Endothelial cell of umbilical vein (primary cell): Measurements from ENCODE around the gene DISP1. TPM values are rescaled to one million over a fixed set of nuclear protein-coding genes. Genes with fewer than 3 reads are reported as not detected.

Source experiments
- BruUV-seq: library from RNA; stranded (reverse); fragments of 400-500 nt; replicated peaks from 2 replicates; lab custom pipeline; 2021; lab: Mats Ljungman, UMichigan
- CTCF ChIA-PET: fragments of 300-600, 350-600 bp; sonication (Branson Sonifier 250); formaldehyde crosslinking; loops from one replicate; lab custom pipeline; 2021; ENCODE audit warnings: antibody characterized with exemption, inconsistent platforms; lab: Charles Lee
- POLR2A ChIA-PET: fragments of 300-600, 350-600 bp; sonication (Branson Sonifier 250); formaldehyde crosslinking; loops from one replicate; lab custom pipeline; 2021; ENCODE audit warnings: antibody characterized with exemption, inconsistent platforms; lab: Charles Lee
- DNase-seq: peaks from one replicate; pipeline ENCODE4 v3.0.0-alpha.2; 2011; ENCODE audit warnings: low read depth, low spot score
- FAIRE-seq: peaks from 2 replicates; lab custom pipeline; 2011; peaks lifted over from hg19 to GRCh38; lab: Jason Lieb, UNC
- H2AFZ ChIP-seq: 2 replicates; pipeline ENCODE4 v1.6.0; 2012; ENCODE audit warnings: low read depth, low read length, control low read depth, inconsistent platforms
- H3K27ac ChIP-seq: 2 replicates; pipeline ENCODE4 v1.5.1; 2011; ENCODE audit warnings: low read depth, mild to moderate bottlenecking, control low read depth, low read length, moderate library complexity; ENCODE audit not compliant: insufficient read depth
- H3K27me3 ChIP-seq, 2 experiments: 2 replicates each; pipeline versions ENCODE4 v1.6.0 to v1.6.1; 2011; ENCODE audit warnings: low read length in 2 of 2, mixed read lengths in 1 of 2; ENCODE audit not compliant: control insufficient read depth in 2 of 2, insufficient read depth in 2 of 2
- H3K36me3 ChIP-seq, 2 experiments: 2 replicates in 1 of 2; 3 replicates in 1 of 2; pipeline ENCODE4 v1.5.1; 2011; ENCODE audit warnings: low read length in 2 of 2, mild to moderate bottlenecking in 1 of 2, moderate library complexity in 1 of 2; ENCODE audit not compliant: control insufficient read depth in 2 of 2, insufficient read depth in 2 of 2; ENCODE audit errors: extremely low read depth in 1 of 2
- H3K4me1 ChIP-seq: 3 replicates; pipeline ENCODE4 v1.5.1; 2011; ENCODE audit warnings: mild to moderate bottlenecking, low read length; ENCODE audit not compliant: control insufficient read depth, insufficient read depth; ENCODE audit errors: extremely low read depth
- H3K4me2 ChIP-seq: 2 replicates; pipeline ENCODE4 v1.6.1; 2011; ENCODE audit warnings: low read length, control low read depth, mixed read lengths; ENCODE audit not compliant: insufficient read depth
- H3K4me3 ChIP-seq, 3 experiments: fragments of 200-600 bp in 1 of 3; sonication (generic), shearing (Covaris generic) in 1 of 3; replicated peaks in 1 of 3; 2 replicates each; pipeline ENCODE4 v1.5.1; 2011 to 2016; ENCODE audit warnings: control low read depth in 3 of 3, low read length in 3 of 3, mild to moderate bottlenecking in 2 of 3, inconsistent platforms in 1 of 3, low read depth in 1 of 3, moderate library complexity in 1 of 3; ENCODE audit not compliant: insufficient read depth in 1 of 3
- H3K79me2 ChIP-seq: 2 replicates; pipeline ENCODE4 v1.6.0; 2012; ENCODE audit warnings: low read length, inconsistent platforms; ENCODE audit not compliant: control insufficient read depth, insufficient read depth
- H3K9ac ChIP-seq: replicated peaks from 2 replicates; pipeline ENCODE3; 2011; ENCODE audit warnings: low read length, control low read depth; ENCODE audit not compliant: insufficient read depth; ENCODE audit errors: extremely low read depth
- H3K9me1 ChIP-seq: replicated peaks from 3 replicates; pipeline ENCODE4 v1.6.0; 2011; ENCODE audit warnings: mild to moderate bottlenecking, low read length; ENCODE audit not compliant: control insufficient read depth, insufficient read depth; ENCODE audit errors: extremely low read depth
- H3K9me3 ChIP-seq: replicated peaks from 2 replicates; pipeline ENCODE4 v1.5.1; 2012; ENCODE audit warnings: low read length, inconsistent platforms; ENCODE audit not compliant: control insufficient read depth, insufficient read depth
- H4K20me1 ChIP-seq: replicated peaks from 2 replicates; pipeline ENCODE3; 2011; ENCODE audit warnings: mild to moderate bottlenecking, low read length; ENCODE audit not compliant: control insufficient read depth, insufficient read depth; ENCODE audit errors: extremely low read depth
- EZH2 ChIP-seq: IDR thresholded peaks from 2 replicates; pipeline ENCODE4 v1.6.1; 2012; ENCODE audit warnings: borderline replicate concordance, low read depth, mild to moderate bottlenecking, moderate library complexity, low read length, inconsistent platforms; ENCODE audit not compliant: severe bottlenecking
- FOS ChIP-seq: IDR thresholded peaks from 2 replicates; pipeline ENCODE4 v1.6.1; 2011; ENCODE audit warnings: mild to moderate bottlenecking, low read length, moderate library complexity, borderline replicate concordance; ENCODE audit not compliant: insufficient read depth
- GATA2 ChIP-seq: IDR thresholded peaks from 2 replicates; pipeline ENCODE4 v1.7.0; 2011; ENCODE audit warnings: low read depth, mild to moderate bottlenecking, moderate library complexity, mixed read lengths, low read length; ENCODE audit not compliant: insufficient read length, insufficient read depth
- JUN ChIP-seq: IDR thresholded peaks from 2 replicates; pipeline ENCODE4 v1.6.1; 2011; ENCODE audit warnings: borderline replicate concordance, low read depth; ENCODE audit not compliant: insufficient read length, insufficient read depth
- MAX ChIP-seq: IDR thresholded peaks from 2 replicates; pipeline ENCODE4 v1.6.1; 2011; ENCODE audit not compliant: insufficient read depth, insufficient read length
- MYC ChIP-seq: IDR thresholded peaks from one replicate; pipeline ENCODE4 v1.6.1; 2011; ENCODE audit warnings: mild to moderate bottlenecking, low read depth, low read length
- POLR2A ChIP-seq: IDR thresholded peaks from 2 replicates; pipeline ENCODE4 v1.6.1; 2012; ENCODE audit warnings: low read depth, mild to moderate bottlenecking, control low read depth, low read length
- POLR2AphosphoS5 ChIP-seq: IDR thresholded peaks from 2 replicates; pipeline ENCODE4 v1.6.1; 2012; ENCODE audit warnings: low read depth, mild to moderate bottlenecking, control low read depth, low read length, moderate library complexity; ENCODE audit not compliant: insufficient read depth
- dilution Hi-C: fragments of 300-500 bp; cut with MboI; formaldehyde crosslinking; loops from one replicate; pipeline ENCODE4 v1.15.0; 2019; ENCODE audit warnings: low sequenced_read_pairs; ENCODE audit not compliant: extremely low pct_ligation_motif_present
- intact Hi-C: fragments of 100-400 bp; cut with micrococcal nuclease; formaldehyde crosslinking; loops from one replicate; pipeline ENCODE4 v1.10.0; 2022
- polyA plus RNA-seq, 4 experiments: library from polyadenylated mRNA; depleted of rRNA in 3 of 4; stranded (reverse) in 3 of 4; unstranded in 1 of 4; fragments of >200 nt; gene quantifications; 2 replicates each; pipeline versions ENCODE4 v1.2.1 to v1.2.3, GENCODE V29; 2011 to 2012; ENCODE audit warnings: missing spikeins in 1 of 4
- total RNA-seq: library from RNA; stranded (reverse); gene quantifications from 2 replicates; pipeline ENCODE4 v1.2.3, GENCODE V29; 2021
- TF ChIP-seq, protein P1 (sequence below), 2 donors: IDR thresholded peaks; 1 replicate in 1 of 2; 2 replicates in 1 of 2; pipeline ENCODE4 v1.5.1; 2011; ENCODE audit warnings: low read length in 2 of 2, mild to moderate bottlenecking in 2 of 2, moderate library complexity in 2 of 2, control low read depth in 1 of 2, inconsistent platforms in 1 of 2, low read depth in 1 of 2; ENCODE audit not compliant: insufficient read depth in 1 of 2; ENCODE audit errors: extremely low read depth in 1 of 2

DISP1 gene
- total and polyA plus RNA-seq, 2 donors (not counting 3 experiments of a cell fraction or from before 2014, with no cell fraction given), result 3.9 TPM

DNA sequence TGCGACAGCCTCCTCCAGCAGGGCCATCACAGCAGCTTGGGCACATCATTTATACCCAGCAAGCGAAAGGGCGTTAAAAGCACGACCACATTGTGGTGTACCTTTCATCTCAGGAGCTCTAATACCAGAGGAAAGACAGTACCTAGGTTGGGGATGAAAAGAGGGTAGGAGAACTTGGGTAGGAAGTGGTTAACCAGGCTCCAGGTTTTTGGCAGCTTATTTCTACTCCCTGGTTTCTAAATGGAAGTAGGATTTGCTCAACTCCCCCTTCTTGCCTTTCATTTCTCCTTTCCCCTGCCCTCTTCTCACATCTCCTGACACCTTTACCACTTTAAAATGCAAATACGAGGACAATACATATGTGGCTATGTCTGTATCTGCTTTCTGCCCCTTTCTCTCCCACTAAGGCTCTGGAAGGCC lies 47.7 kb upstream of the DISP1 start:
- Histone ChIP-seq H3K79me2 (no peaks in the 10 kb centered on the region), H3K4me2 (no peak overlapping the region), H3K9me1 (no peaks in the 10 kb centered on the region), H3K27me3 (no peaks in the 10 kb centered on the region), H3K9me3 (no peaks in the 10 kb centered on the region), H2AFZ (no peak overlapping the region), H3K9ac (no peak overlapping the region), H3K4me1 (peaks cover 2% of the 10 kb centered on the region), H3K27ac (no peak overlapping the region), H4K20me1 (no peaks in the 10 kb centered on the region), H3K36me3 (no peaks in the 10 kb centered on the region), H3K4me3 (no peak overlapping the region)
- TF ChIP-seq JUN, result no peak
- TF ChIP-seq GATA2, result no peak
- TF ChIP-seq FOS, result no peak
- no peak for TF ChIP-seq MYC
- TF ChIP-seq POLR2A, result no peak
- no peak for TF ChIP-seq POLR2AphosphoS5
- no peak for TF ChIP-seq MAX
- TF ChIP-seq EZH2, result no peak
- TF ChIP-seq, protein P1, sequence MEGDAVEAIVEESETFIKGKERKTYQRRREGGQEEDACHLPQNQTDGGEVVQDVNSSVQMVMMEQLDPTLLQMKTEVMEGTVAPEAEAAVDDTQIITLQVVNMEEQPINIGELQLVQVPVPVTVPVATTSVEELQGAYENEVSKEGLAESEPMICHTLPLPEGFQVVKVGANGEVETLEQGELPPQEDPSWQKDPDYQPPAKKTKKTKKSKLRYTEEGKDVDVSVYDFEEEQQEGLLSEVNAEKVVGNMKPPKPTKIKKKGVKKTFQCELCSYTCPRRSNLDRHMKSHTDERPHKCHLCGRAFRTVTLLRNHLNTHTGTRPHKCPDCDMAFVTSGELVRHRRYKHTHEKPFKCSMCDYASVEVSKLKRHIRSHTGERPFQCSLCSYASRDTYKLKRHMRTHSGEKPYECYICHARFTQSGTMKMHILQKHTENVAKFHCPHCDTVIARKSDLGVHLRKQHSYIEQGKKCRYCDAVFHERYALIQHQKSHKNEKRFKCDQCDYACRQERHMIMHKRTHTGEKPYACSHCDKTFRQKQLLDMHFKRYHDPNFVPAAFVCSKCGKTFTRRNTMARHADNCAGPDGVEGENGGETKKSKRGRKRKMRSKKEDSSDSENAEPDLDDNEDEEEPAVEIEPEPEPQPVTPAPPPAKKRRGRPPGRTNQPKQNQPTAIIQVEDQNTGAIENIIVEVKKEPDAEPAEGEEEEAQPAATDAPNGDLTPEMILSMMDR (IDR thresholded peaks at IDR 0.05; ENCODE audit: extremely low read depth in 1 of 2, insufficient read depth in 1 of 2, low read depth in 1 of 2, low read length in 2 of 2), result no peak
- BruUV-seq, result no TSS peak
- no peak for FAIRE-seq
- ChIA-PET CTCF (interaction anchor here (1.1 kb wide), 1 partner anchor 13 kb away, joined by 4 read pairs; no protein-coding TSS in a partner anchor), POLR2A (no interaction called here)
- dilution Hi-C loops (no loop called here), intact Hi-C loops (no loop called here)
- no peak for DNase-seq
